Liver (tissue), 9 donors: ENCODE measurements around the gene GABARAP. TPM values are rescaled to one million over a fixed set of nuclear protein-coding genes. Genes with fewer than 3 reads are reported as not detected.
A peak's percentile ranks its signal among the peaks of the same experiment; 100 is the strongest.

Experiments
- DNase-seq: peaks from one replicate; pipeline ENCODE4 v3.0.0-alpha.2; 2017; ENCODE audit warnings: low spot score
- H3K27ac ChIP-seq, 2 donors: one replicate each; pipeline ENCODE4 v1.7.0; 2013; ENCODE audit warnings: inconsistent platforms in 2 of 2, low read length in 2 of 2, control low read depth in 1 of 2, low read depth in 1 of 2, mild to moderate bottlenecking in 1 of 2
- H3K27me3 ChIP-seq, 4 donors: one replicate each; pipeline versions ENCODE4 v1.6.1 to v1.7.0; 2013; ENCODE audit warnings: low read length in 3 of 4, inconsistent platforms in 1 of 4, mild to moderate bottlenecking in 1 of 4, moderate library complexity in 1 of 4; ENCODE audit not compliant: control insufficient read depth in 4 of 4, insufficient read depth in 4 of 4
- H3K36me3 ChIP-seq, 4 donors: one replicate each; pipeline versions ENCODE4 v1.6.1 to v1.7.0; 2013; ENCODE audit warnings: low read length in 3 of 4, mild to moderate bottlenecking in 3 of 4, low read depth in 1 of 4, moderate library complexity in 1 of 4; ENCODE audit not compliant: control insufficient read depth in 4 of 4, insufficient read depth in 3 of 4
- H3K4me1 ChIP-seq, 4 donors: one replicate each; pipeline versions ENCODE4 v1.6.1 to v1.7.0; 2013; ENCODE audit warnings: low read length in 3 of 4, mild to moderate bottlenecking in 3 of 4, moderate library complexity in 1 of 4; ENCODE audit not compliant: control insufficient read depth in 4 of 4, insufficient read depth in 4 of 4
- H3K4me3 ChIP-seq, 3 donors: one replicate each; pipeline versions ENCODE4 v1.6.1 to v1.7.0; 2013; ENCODE audit warnings: low read length in 3 of 3, control low read depth in 1 of 3, low read depth in 1 of 3, mild to moderate bottlenecking in 1 of 3
- H3K9ac ChIP-seq, 2 donors: one replicate each; pipeline ENCODE4 v1.7.0; 2013; ENCODE audit warnings: low read length in 2 of 2, mild to moderate bottlenecking in 2 of 2, moderate library complexity in 2 of 2, control low read depth in 1 of 2, low read depth in 1 of 2
- H3K9me3 ChIP-seq, 4 donors: one replicate each; pipeline versions ENCODE4 v1.6.1 to v1.7.0; 2013; ENCODE audit warnings: low read length in 3 of 4; ENCODE audit not compliant: control insufficient read depth in 4 of 4
- EGR1 ChIP-seq, 2 donors: IDR thresholded peaks; 2 replicates each; pipeline ENCODE4 v1.6.1; 2016 to 2018; ENCODE audit warnings: antibody characterized with exemption in 2 of 2, low read depth in 2 of 2
- GABPA ChIP-seq, 2 donors: IDR thresholded peaks in 1 of 2; conservative IDR thresholded peaks in 1 of 2; 2 replicates each; pipeline ENCODE4 v1.6.1; 2016; ENCODE audit warnings: antibody characterized with exemption in 2 of 2, mild to moderate bottlenecking in 1 of 2, moderate library complexity in 1 of 2
- HNF4G ChIP-seq: IDR thresholded peaks from 2 replicates; pipeline ENCODE4 v1.6.1; 2016; ENCODE audit warnings: antibody characterized with exemption
- JUND ChIP-seq, 2 donors: IDR thresholded peaks; 2 replicates each; pipeline ENCODE4 v1.6.1; 2016; ENCODE audit warnings: antibody characterized with exemption in 2 of 2
- MAX ChIP-seq: IDR thresholded peaks from 2 replicates; pipeline ENCODE4 v1.6.1; 2016; ENCODE audit warnings: antibody characterized with exemption
- NR2F2 ChIP-seq: IDR thresholded peaks from 2 replicates; pipeline ENCODE4 v1.6.1; 2016; ENCODE audit warnings: antibody characterized with exemption
- RAD21 ChIP-seq, 2 donors: IDR thresholded peaks; 2 replicates each; pipeline ENCODE4 v1.6.1; 2016; ENCODE audit warnings: antibody characterized with exemption in 2 of 2, mild to moderate bottlenecking in 2 of 2
- RXRA ChIP-seq, 2 donors: IDR thresholded peaks; 2 replicates each; pipeline ENCODE4 v1.6.1; 2017 to 2018; ENCODE audit warnings: antibody characterized with exemption in 2 of 2, mild to moderate bottlenecking in 1 of 2
- SP1 ChIP-seq: IDR thresholded peaks from 2 replicates; pipeline ENCODE4 v1.6.1; 2018; ENCODE audit warnings: antibody characterized with exemption, mild to moderate bottlenecking
- TAF1 ChIP-seq: conservative IDR thresholded peaks from 2 replicates; pipeline ENCODE4 v1.6.1; 2016; ENCODE audit warnings: antibody characterized with exemption, mild to moderate bottlenecking
- YY1 ChIP-seq: IDR thresholded peaks from 2 replicates; pipeline ENCODE4 v1.6.1; 2016; ENCODE audit warnings: antibody characterized with exemption, mild to moderate bottlenecking
- WGBS: extraction: QIAGEN DNeasy Blood & Tissue Kit; methylation state at CpG from one replicate; pipeline ENCODE4 v1.1.7; 2013; 5-methylcytosine and 5-hydroxymethylcytosine counted together
- polyA plus RNA-seq, 2 donors: library from polyadenylated mRNA; stranded (reverse) in 1 of 2; unstranded in 1 of 2; fragments of 200-250 nt in 1 of 2; fragments of >200 nt in 1 of 2; fragmentation: Nextera tagmentation in 1 of 2; extraction: Ambion mirVana in 1 of 2; gene quantifications; one replicate each; pipeline versions ENCODE4 v1.2.1 to v1.2.3, GENCODE V29; 2013 to 2015
- total RNA-seq, 2 donors: library from RNA; depleted of rRNA; stranded (reverse); fragments of >200 nt; gene quantifications; one replicate each; pipeline ENCODE4 v1.2.3, GENCODE V29; 2014
- TF ChIP-seq, protein P1 (sequence below): fragments of 150-350 bp; IDR thresholded peaks from 2 replicates; pipeline ENCODE4 v1.5.1; 2017; ENCODE audit warnings: improper control_type of control experiment, low read depth, low read length; ENCODE audit not compliant: missing input control
- TF ChIP-seq, protein P2 (sequence below): IDR thresholded peaks from 2 replicates; pipeline ENCODE4 v1.6.1; 2016; ENCODE audit warnings: antibody characterized with exemption
- donor health status: healthy.
- donor health status: healthy.
- donor health status: healthy.
- donor health status: healthy.
- donor health status: healthy.

The GABARAP gene
- total and polyA plus RNA-seq, 4 donors, result 74.4 to 489 (median 205) TPM

- Histone ChIP-seq H3K27me3 (no peaks in the 10 kb centered on the region), H3K9ac (peak within 1 kb of the TSS; percentile 92 to 95), H3K4me3 (peak within 1 kb of the TSS; percentile 93 to 96 (median 95)), H3K27ac (peak within 1 kb of the TSS; percentile 95 to 100), H3K4me1 (peaks cover 3 to 33% (median 28%) of the 10 kb centered on the region in 4 donors), H3K9me3 (no peaks in the 10 kb centered on the region), H3K36me3 (peaks cover under 1 to 18% (median 8%) of the 10 kb centered on the region in 4 donors)
- TF ChIP-seq GABPA (IDR thresholded peaks at IDR 0.05 in 1 of 2, conservative IDR thresholded peaks at IDR 0.05 in 1 of 2) (peak; percentile 89 to 94), HNF4G (no peak), YY1 (peak; percentile 98), RXRA (IDR thresholded peaks at IDR 0.05) (no peak), JUND (IDR thresholded peaks at IDR 0.05) (peak in 1 of 2 donors; percentile 81)
- peak; percentile 98 for DNase-seq
- under 1% methylated on average over 41 of the region's 41 CpGs for WGBS
Measured at GRCh38 chr17:7251661-7252175, 9.5 kb upstream of the GABARAP start, which contains the start of gene CTDNEP1. Gene CTDNEP1, minus strand, starts transcription at chr17:7251734. Its CDS starts 438 bp downstream, at chr17:7251296.

DNA sequence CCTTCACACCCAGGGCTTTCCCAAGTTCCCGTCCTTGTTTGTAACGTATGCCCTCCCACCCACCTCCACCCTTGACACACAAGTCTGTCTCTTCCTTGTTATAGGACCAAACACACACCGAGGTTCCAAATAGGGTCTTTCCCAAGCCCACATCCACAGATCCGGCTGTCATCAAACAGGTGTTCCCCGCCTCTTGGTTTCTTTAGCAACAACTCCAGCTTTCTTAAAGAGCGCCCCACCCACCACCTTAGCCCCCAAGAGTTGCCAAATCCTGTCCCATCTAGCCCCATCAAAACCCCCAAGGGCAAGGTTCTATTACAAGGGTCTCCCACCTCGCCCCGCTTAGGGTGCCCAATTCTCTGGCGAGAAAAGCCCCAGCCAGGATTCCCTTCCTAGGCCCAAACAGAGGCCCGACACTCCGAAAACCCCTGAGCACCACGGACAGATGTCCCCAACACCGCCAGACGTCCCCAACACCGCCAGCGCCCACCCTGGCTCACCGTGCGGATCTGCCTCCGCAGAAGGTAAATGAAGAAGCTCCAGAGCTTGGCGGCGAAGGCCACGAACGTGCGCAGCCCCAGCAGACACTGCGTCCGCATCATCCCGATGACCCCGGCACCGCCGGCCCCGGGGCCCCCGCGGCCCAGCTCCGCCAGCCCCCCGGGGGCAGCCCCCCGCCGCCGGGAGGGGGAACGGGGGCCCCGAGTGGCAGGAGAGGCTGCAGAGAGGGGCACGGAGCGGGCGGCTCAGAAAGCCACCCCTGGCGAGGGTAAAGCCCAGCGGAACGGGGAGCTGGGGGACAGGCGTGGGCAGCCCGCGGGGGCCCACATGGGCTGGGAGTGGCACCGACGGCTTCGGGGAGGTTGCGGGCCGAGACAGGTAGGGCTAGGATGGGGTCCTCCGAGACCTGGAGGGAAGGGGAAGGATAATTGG is 8.7 kb upstream of the GABARAP start:
- peak; percentile 47 for DNase-seq
- Histone ChIP-seq H3K4me3 (peak overlapping the region; percentile 70 to 93 (median 85)), H3K9ac (peak overlapping the region; percentile 87 to 95), H3K27ac (peak overlapping the region; percentile 95 to 100), H3K36me3 (peaks cover 2 to 17% (median 9%) of the 10 kb centered on the region in 4 donors), H3K9me3 (no peaks in the 10 kb centered on the region), H3K27me3 (no peaks in the 10 kb centered on the region), H3K4me1 (peaks cover 3 to 33% (median 28%) of the 10 kb centered on the region in 4 donors)
- TF ChIP-seq RAD21 (IDR thresholded peaks at IDR 0.05) (no peak), JUND (IDR thresholded peaks at IDR 0.05) (no peak), SP1 (no peak), TAF1 (no peak)
- TF ChIP-seq, protein P1, sequence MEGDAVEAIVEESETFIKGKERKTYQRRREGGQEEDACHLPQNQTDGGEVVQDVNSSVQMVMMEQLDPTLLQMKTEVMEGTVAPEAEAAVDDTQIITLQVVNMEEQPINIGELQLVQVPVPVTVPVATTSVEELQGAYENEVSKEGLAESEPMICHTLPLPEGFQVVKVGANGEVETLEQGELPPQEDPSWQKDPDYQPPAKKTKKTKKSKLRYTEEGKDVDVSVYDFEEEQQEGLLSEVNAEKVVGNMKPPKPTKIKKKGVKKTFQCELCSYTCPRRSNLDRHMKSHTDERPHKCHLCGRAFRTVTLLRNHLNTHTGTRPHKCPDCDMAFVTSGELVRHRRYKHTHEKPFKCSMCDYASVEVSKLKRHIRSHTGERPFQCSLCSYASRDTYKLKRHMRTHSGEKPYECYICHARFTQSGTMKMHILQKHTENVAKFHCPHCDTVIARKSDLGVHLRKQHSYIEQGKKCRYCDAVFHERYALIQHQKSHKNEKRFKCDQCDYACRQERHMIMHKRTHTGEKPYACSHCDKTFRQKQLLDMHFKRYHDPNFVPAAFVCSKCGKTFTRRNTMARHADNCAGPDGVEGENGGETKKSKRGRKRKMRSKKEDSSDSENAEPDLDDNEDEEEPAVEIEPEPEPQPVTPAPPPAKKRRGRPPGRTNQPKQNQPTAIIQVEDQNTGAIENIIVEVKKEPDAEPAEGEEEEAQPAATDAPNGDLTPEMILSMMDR, result no peak
- WGBS, result 1% methylated on average over 55 of the region's 55 CpGs

GRCh38 chr17:7249830-7250229 is 7.6 kb upstream of the GABARAP start:
- H3K4me1 ChIP-seq, result peaks cover 3 to 33% (median 28%) of the 10 kb centered on the region in 4 donors
- no peak for TF ChIP-seq GABPA (IDR thresholded peaks at IDR 0.05 in 1 of 2, conservative IDR thresholded peaks at IDR 0.05 in 1 of 2)
- no peak for TF ChIP-seq RAD21 (IDR thresholded peaks at IDR 0.05)
- TF ChIP-seq, protein P2, sequence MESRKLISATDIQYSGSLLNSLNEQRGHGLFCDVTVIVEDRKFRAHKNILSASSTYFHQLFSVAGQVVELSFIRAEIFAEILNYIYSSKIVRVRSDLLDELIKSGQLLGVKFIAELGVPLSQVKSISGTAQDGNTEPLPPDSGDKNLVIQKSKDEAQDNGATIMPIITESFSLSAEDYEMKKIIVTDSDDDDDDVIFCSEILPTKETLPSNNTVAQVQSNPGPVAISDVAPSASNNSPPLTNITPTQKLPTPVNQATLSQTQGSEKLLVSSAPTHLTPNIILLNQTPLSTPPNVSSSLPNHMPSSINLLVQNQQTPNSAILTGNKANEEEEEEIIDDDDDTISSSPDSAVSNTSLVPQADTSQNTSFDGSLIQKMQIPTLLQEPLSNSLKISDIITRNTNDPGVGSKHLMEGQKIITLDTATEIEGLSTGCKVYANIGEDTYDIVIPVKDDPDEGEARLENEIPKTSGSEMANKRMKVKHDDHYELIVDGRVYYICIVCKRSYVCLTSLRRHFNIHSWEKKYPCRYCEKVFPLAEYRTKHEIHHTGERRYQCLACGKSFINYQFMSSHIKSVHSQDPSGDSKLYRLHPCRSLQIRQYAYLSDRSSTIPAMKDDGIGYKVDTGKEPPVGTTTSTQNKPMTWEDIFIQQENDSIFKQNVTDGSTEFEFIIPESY, result no peak
- no peak for TF ChIP-seq NR2F2
- no peak for TF ChIP-seq EGR1 (IDR thresholded peaks at IDR 0.05; ENCODE audit: low read depth in 2 of 2)
- no peak for TF ChIP-seq RXRA (IDR thresholded peaks at IDR 0.05)
- TF ChIP-seq TAF1, result no peak
- TF ChIP-seq HNF4G, result no peak
- TF ChIP-seq MAX, result no peak
- no peak for TF ChIP-seq YY1
- TF ChIP-seq JUND (IDR thresholded peaks at IDR 0.05), result no peak
- DNase-seq, result no peak
- H3K27ac ChIP-seq, result peak overlapping the region in 1 of 2 donors; percentile 15
- peaks cover 3 to 19% (median 12%) of the 10 kb centered on the region in 4 donors for H3K36me3 ChIP-seq
- no peaks in the 10 kb centered on the region for H3K9me3 ChIP-seq
- no peak overlapping the region for H3K9ac ChIP-seq
- WGBS, result 86% methylated on average over 7 of the region's 7 CpGs
- no peaks in the 10 kb centered on the region for H3K27me3 ChIP-seq
- peak overlapping the region in 2 of 3 donors; percentile 85 to 93 for H3K4me3 ChIP-seq
